Measurements from ENCODE around the gene GRIN3B. TPM values are rescaled to one million over a fixed set of nuclear protein-coding genes. Genes with fewer than 3 reads are reported as not detected.

Gene GRIN3B
- polyA plus RNA-seq, 1 experiment, result 0.38 TPM

GRCh38 chr19:1026783-1027649 is 26.8 kb downstream of the GRIN3B start:
- ChIA-PET CTCF (interaction anchor here (0.6 to 1.2 kb wide), 3 partner anchors 38 to 521 kb away, joined by 3 read pairs; no protein-coding TSS in a partner anchor), POLR2A (interaction anchor here (0.6 to 7.2 kb wide), 12 partner anchors 10 to 427 kb away, joined by 3 to 126 read pairs (median 4); partner anchors contain the start of genes ABCA7, CIRBP, GPX4 and MED16)
- H3K27me3 ChIP-seq (ENCODE audit: control insufficient read depth, insufficient read depth, low read length), result no peaks in the 10 kb centered on the region
- peak overlapping the region; percentile 89 for H3K4me3 ChIP-seq (ENCODE audit: low read depth, low read length)
- peaks cover 10% of the 10 kb centered on the region; the same call in 1 of the 2 replicates for H3K9me3 ChIP-seq (ENCODE audit: control insufficient read depth, insufficient read depth, low read length)
- TF ChIP-seq, protein P1, sequence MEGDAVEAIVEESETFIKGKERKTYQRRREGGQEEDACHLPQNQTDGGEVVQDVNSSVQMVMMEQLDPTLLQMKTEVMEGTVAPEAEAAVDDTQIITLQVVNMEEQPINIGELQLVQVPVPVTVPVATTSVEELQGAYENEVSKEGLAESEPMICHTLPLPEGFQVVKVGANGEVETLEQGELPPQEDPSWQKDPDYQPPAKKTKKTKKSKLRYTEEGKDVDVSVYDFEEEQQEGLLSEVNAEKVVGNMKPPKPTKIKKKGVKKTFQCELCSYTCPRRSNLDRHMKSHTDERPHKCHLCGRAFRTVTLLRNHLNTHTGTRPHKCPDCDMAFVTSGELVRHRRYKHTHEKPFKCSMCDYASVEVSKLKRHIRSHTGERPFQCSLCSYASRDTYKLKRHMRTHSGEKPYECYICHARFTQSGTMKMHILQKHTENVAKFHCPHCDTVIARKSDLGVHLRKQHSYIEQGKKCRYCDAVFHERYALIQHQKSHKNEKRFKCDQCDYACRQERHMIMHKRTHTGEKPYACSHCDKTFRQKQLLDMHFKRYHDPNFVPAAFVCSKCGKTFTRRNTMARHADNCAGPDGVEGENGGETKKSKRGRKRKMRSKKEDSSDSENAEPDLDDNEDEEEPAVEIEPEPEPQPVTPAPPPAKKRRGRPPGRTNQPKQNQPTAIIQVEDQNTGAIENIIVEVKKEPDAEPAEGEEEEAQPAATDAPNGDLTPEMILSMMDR (IDR thresholded peaks at IDR 0.05; ENCODE audit: low read depth, low read length), result no peak
- DNase-seq (ENCODE audit: low read depth, low spot score), result no peak
- peak overlapping the region; percentile 98 for H3K27ac ChIP-seq (ENCODE audit: low read depth, low read length)

DNA sequence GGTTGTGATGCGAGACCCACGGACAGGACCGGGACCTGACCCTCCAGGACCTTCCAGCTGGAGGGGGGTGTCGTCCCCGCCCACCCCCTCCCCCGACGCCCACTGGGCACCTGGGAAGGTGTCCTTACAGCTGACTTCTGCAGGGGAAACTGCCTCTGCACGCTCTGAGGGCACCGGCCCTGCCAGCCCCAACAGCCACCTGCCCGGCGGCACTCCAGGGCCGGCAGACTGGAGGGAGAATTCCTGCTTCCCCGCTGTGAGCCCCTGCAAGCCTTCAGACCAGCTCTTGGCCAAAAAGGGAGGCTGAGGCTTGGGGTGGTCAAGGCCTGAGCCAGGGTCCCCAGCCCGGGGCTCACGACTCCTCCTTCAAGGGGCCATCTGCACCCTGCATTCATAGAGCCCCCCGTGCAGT is 27.4 kb downstream of the GRIN3B start:
- Histone ChIP-seq H3K27me3 (ENCODE audit: control insufficient read depth, insufficient read depth, low read length) (no peaks in the 10 kb centered on the region), H3K9me3 (ENCODE audit: control insufficient read depth, insufficient read depth, low read length) (peaks cover 10% of the 10 kb centered on the region; the same call in 1 of the 2 replicates), H3K4me3 (ENCODE audit: low read depth, low read length) (peak overlapping the region; percentile 89), H3K27ac (ENCODE audit: low read depth, low read length) (peak overlapping the region; percentile 98)
- ChIA-PET CTCF (interaction anchor here (1.2 kb wide), 1 partner anchor 37 kb away, joined by 3 read pairs; no protein-coding TSS in a partner anchor), POLR2A (interaction anchor here (0.6 to 7.2 kb wide), 8 partner anchors 8 to 276 kb away, joined by 3 to 126 read pairs (median 6); partner anchors contain the start of genes ABCA7, CIRBP, GPX4 and MED16)
- TF ChIP-seq, protein P1 (IDR thresholded peaks at IDR 0.05; ENCODE audit: low read depth, low read length), result no peak
- no peak for DNase-seq (ENCODE audit: low read depth, low spot score)

DNA sequence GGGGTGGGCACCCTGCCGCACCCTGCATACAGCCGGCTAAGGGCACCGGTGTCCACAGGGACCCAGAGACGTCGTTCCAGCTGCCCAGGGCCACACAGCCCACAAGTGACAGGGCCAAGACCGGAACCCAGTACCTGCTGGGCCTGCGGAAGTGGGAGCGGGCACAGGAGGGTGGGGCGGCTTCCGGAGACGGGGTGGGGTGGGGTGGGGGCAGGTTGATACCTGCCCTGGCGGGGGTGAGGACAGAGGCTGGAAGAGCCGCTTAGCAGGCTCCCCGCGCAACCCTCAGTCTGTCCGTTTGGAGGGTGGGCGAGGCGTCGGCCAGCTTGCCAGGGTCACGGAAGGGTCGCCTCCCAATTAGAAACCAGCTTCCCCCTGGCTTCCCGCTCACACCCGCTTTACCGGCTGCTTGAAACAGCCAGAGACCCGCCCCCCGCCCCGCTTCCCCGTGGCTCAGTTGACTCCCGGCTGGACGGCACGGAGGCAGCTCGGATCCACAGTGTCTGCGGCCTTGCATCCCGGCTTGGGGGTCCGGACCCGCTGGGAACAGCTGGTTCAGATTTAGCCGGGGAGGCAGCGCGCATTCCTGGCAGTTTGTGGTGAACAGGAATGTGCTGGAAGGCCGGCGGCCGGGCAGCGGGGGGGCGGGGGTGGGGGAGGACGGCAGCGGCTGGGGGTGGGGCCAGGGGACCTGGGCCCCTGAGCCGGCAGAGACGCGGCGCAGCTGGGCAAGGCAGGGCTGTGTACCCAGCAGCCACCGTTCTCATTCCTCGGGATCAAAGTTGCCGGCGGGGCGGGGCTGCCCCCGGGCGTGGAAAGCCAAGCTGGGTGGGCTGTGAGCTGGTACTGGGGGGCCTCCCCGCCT is 28.1 kb downstream of the GRIN3B start:
- CTCF ChIA-PET, result no interaction called here
- TF ChIP-seq, protein P1 (IDR thresholded peaks at IDR 0.05; ENCODE audit: low read depth, low read length), result no peak
- H3K27ac ChIP-seq (ENCODE audit: low read depth, low read length), result peak overlapping the region; percentile 98
- H3K4me3 ChIP-seq (ENCODE audit: low read depth, low read length), result peak overlapping the region; percentile 89
- H3K9me3 ChIP-seq (ENCODE audit: control insufficient read depth, insufficient read depth, low read length), result peaks cover 10% of the 10 kb centered on the region; the same call in 1 of the 2 replicates
- POLR2A ChIA-PET, result interaction anchor here (0.6 to 7.2 kb wide), 13 partner anchors 8 to 1450 kb away, joined by 3 to 126 read pairs (median 5); partner anchors contain the start of genes ABCA7, GPX4 and WDR18
- DNase-seq (ENCODE audit: low read depth, low spot score), result peak; percentile 93
- H3K27me3 ChIP-seq (ENCODE audit: control insufficient read depth, insufficient read depth, low read length), result no peaks in the 10 kb centered on the region

DNA sequence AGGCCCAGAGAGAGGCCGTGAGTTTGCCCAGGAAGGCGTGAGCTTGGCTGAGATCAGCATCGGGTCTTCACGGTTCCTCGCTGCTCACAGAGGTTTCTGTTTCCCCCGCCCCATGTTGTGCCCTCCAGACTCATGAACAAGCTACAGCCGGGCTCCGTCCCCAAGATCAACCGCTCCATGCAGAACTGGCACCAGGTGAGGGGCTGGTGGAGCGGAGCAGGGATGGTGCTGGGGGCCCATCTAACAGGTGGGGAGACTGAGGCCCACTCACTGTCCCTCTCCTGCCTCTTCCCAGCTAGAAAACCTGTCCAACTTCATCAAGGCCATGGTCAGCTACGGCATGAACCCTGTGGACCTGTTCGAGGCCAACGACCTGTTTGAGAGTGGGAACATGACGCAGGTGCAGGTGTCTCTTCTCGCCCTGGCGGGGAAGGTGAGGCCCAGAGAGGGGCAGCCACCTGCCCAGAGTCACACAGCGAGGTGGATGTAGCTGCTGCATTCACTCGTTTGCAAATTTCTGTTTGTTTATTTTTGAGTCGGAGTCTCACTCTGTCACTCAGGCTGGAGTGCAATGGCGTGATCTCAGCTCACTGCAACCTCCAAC is 32.1 kb downstream of the GRIN3B start:
- Histone ChIP-seq H3K4me3 (ENCODE audit: low read depth, low read length) (no peak overlapping the region), H3K9me3 (ENCODE audit: control insufficient read depth, insufficient read depth, low read length) (peaks cover 5% of the 10 kb centered on the region; the same call in 1 of the 2 replicates), H3K27ac (ENCODE audit: low read depth, low read length) (no peak overlapping the region), H3K27me3 (ENCODE audit: control insufficient read depth, insufficient read depth, low read length) (no peaks in the 10 kb centered on the region)
- DNase-seq (ENCODE audit: low read depth, low spot score), result no peak
- TF ChIP-seq, protein P1 (IDR thresholded peaks at IDR 0.05; ENCODE audit: low read depth, low read length), result no peak
- ChIA-PET POLR2A (interaction anchor here (0.6 to 7.2 kb wide), 4 partner anchors 7 to 838 kb away, joined by 3 to 126 read pairs (median 4); partner anchors contain the start of gene ABCA7), CTCF (interaction anchor here (1.5 kb wide), 1 partner anchor 212 kb away, joined by 6 read pairs; no protein-coding TSS in a partner anchor)

Data from AG04450 (cell line).